DMS153 treated with DMSO at 0.1 percent for 48 hours (cell line): ENCODE measurements around the gene VKORC1.
A peak's percentile ranks its signal among the peaks of the same experiment; 100 is the strongest.

Source experiments
- DNase-seq: peaks from one replicate; lab custom pipeline; 2025; ENCODE audit not compliant: unreplicated experiment; lab: John Stamatoyannopoulos, UW

The VKORC1 gene

GRCh38 chr16:31083081-31083480 is 11.5 kb downstream of the VKORC1 start:
- no peak for DNase-seq

GRCh38 chr16:31082368-31083045 is 12.1 kb downstream of the VKORC1 start:
- DNase-seq = no peak

GRCh38 chr16:31081428-31082351 is 12.9 kb downstream of the VKORC1 start:
- DNase-seq = no peak

- no peak for DNase-seq
Observed at GRCh38 chr16:31080756-31081419, 13.7 kb downstream of the VKORC1 start.

GRCh38 chr16:31080035-31080629 is 14.5 kb downstream of the VKORC1 start:
- no peak for DNase-seq

- no peak for DNase-seq
Observed at GRCh38 chr16:31079342-31079944, 15.2 kb downstream of the VKORC1 start.

GRCh38 chr16:31078597-31079341 is 15.8 kb downstream of the VKORC1 start:
- DNase-seq = no peak

- DNase-seq = no peak
Observed at GRCh38 chr16:31077592-31078396, 16.8 kb downstream of the VKORC1 start.

- DNase-seq = no peak
Observed at GRCh38 chr16:31077024-31077423, 17.6 kb downstream of the VKORC1 start.

- DNase-seq = no peak
Observed at GRCh38 chr16:31076319-31076718, 18.3 kb downstream of the VKORC1 start.

- no peak for DNase-seq
Observed at GRCh38 chr16:31074814-31075183, 19.8 kb downstream of the VKORC1 start.

GRCh38 chr16:31073970-31074813 is 20.4 kb downstream of the VKORC1 start, which contains the start of the genes ZNF646 and ZNF668:
Gene ZNF646 (plus strand): TSS chr16:31074422. CDS start chr16:31076325, 1,903 bp downstream.
Gene ZNF668 (minus strand): TSS chr16:31074240. CDS start chr16:31064459, 9,781 bp downstream.
- peak; percentile 99 for DNase-seq

GRCh38 chr16:31073142-31073969 is 21.2 kb downstream of the VKORC1 start:
- peak; percentile 63 for DNase-seq

- DNase-seq = no peak
Observed at GRCh38 chr16:31072540-31073141, 22.0 kb downstream of the VKORC1 start.

GRCh38 chr16:31071861-31072260 is 22.7 kb downstream of the VKORC1 start:
- no peak for DNase-seq

- no peak for DNase-seq
Observed at GRCh38 chr16:31067342-31067741, 27.3 kb downstream of the VKORC1 start.

- no peak for DNase-seq
Observed at GRCh38 chr16:31064882-31065461, 29.6 kb downstream of the VKORC1 start.
